Cardiac muscle cell (in vitro differentiated cells and primary cell): Measurements from ENCODE around the gene GPS1. TPM values are rescaled to one million over a fixed set of nuclear protein-coding genes. Genes with fewer than 3 reads are reported as not detected.
A peak's percentile ranks its signal among the peaks of the same experiment; 100 is the strongest.

Source experiments
- DNase-seq, 2 donors: peaks; one replicate each; pipeline versions ENCODE4 v3.0.0 to v3.0.0-alpha.2; 2010 to 2017; ENCODE audit warnings: low read depth in 1 of 2, low spot score in 1 of 2
- H3K27ac ChIP-seq: fragments of 200-600 bp; sonication (generic); 2 replicates; pipeline ENCODE4 v1.5.1; 2016
- H3K27me3 ChIP-seq: fragments of 200-600 bp; sonication (generic); 2 replicates; pipeline ENCODE4 v1.6.0; 2016; ENCODE audit warnings: control low read depth
- H3K36me3 ChIP-seq: fragments of 200-600 bp; sonication (generic); 2 replicates; pipeline ENCODE4 v1.5.1; 2016; ENCODE audit warnings: control low read depth
- H3K4me1 ChIP-seq: fragments of 200-600 bp; sonication (generic); 2 replicates; pipeline ENCODE4 v1.8.1; 2017; ENCODE audit warnings: low read depth, mild to moderate bottlenecking, mixed run types
- H3K4me3 ChIP-seq: fragments of 200-600 bp; sonication (generic); 2 replicates; pipeline ENCODE4 v1.5.1; 2016; ENCODE audit warnings: mild to moderate bottlenecking
- H3K9me3 ChIP-seq: fragments of 200-600 bp; sonication (generic); 2 replicates; pipeline ENCODE4 v1.5.1; 2017; ENCODE audit warnings: low read depth, mild to moderate bottlenecking, control low read depth
- polyA plus RNA-seq: library from polyadenylated mRNA; unstranded; fragments of >200 nt; fragmentation: Nextera tagmentation; extraction: Ambion mirVana; gene quantifications from 2 replicates; pipeline ENCODE4 v1.2.1, GENCODE V29; 2016
- total RNA-seq: library from RNA; depleted of rRNA; stranded (reverse); fragments of >200 nt; gene quantifications from 2 replicates; pipeline ENCODE4 v1.2.3, GENCODE V29; 2016
- TF ChIP-seq, protein P1 (sequence below): IDR thresholded peaks from 2 replicates; pipeline ENCODE4 v1.5.1; 2012; ENCODE audit warnings: low read depth, mild to moderate bottlenecking, low read length

Gene GPS1
- total and polyA plus RNA-seq, 2 experiments from 2014 or later = 231 to 257 TPM

DNA sequence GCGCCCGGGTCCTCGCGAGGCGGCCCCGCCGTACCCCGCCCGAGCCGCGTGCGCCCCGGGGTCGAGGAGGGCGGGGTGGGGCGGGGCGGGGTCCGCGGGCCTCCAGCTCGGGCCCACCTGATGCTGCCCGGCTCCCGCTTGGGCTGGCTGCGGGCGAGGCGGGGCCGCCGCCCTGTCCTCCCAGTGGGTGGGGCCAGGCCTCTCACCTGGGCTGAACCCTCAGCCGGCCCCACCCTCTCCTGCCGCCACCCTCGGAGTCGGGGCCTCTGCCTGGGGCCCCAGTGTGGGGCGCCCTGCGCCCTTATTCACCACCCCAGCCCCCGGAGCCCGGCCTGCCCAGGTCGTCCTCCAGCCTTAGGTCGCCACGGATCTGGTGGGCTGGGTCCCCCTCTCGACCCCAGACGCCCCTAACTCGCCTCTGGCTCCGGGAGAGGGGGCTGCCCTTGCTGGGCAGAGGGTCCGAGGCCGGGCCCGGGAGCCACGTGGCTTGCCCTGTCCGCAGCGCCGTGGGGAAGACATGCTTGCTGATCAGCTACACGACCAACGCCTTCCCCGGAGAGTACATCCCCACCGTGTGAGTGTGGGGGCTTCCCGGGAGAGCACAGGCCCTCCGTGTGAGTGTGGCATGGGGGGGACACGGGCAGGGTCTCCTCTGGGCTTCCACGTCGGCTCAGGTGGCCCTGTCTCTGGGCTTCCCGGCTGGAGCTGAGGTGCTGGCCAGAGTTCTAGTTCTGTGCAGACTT lies 19.6 kb upstream of the GPS1 start:
- Histone ChIP-seq H3K27ac (no peak overlapping the region), H3K4me1 (peaks cover 8% of the 10 kb centered on the region), H3K27me3 (no peaks in the 10 kb centered on the region), H3K4me3 (peak overlapping the region; percentile 44), H3K36me3 (no peaks in the 10 kb centered on the region), H3K9me3 (no peaks in the 10 kb centered on the region)
- TF ChIP-seq, protein P1, sequence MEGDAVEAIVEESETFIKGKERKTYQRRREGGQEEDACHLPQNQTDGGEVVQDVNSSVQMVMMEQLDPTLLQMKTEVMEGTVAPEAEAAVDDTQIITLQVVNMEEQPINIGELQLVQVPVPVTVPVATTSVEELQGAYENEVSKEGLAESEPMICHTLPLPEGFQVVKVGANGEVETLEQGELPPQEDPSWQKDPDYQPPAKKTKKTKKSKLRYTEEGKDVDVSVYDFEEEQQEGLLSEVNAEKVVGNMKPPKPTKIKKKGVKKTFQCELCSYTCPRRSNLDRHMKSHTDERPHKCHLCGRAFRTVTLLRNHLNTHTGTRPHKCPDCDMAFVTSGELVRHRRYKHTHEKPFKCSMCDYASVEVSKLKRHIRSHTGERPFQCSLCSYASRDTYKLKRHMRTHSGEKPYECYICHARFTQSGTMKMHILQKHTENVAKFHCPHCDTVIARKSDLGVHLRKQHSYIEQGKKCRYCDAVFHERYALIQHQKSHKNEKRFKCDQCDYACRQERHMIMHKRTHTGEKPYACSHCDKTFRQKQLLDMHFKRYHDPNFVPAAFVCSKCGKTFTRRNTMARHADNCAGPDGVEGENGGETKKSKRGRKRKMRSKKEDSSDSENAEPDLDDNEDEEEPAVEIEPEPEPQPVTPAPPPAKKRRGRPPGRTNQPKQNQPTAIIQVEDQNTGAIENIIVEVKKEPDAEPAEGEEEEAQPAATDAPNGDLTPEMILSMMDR = no peak
- DNase-seq = peak in 1 of 2 donors; percentile 43

GRCh38 chr17:82033359-82034085 lies 18.2 kb upstream of the GPS1 start:
- DNase-seq = no peak
- H3K36me3 ChIP-seq = no peaks in the 10 kb centered on the region
- no peaks in the 10 kb centered on the region for H3K9me3 ChIP-seq
- TF ChIP-seq, protein P1 = no peak
- no peak overlapping the region for H3K4me3 ChIP-seq
- H3K27ac ChIP-seq = no peak overlapping the region
- H3K27me3 ChIP-seq = no peaks in the 10 kb centered on the region
- peaks cover 8% of the 10 kb centered on the region for H3K4me1 ChIP-seq

DNA sequence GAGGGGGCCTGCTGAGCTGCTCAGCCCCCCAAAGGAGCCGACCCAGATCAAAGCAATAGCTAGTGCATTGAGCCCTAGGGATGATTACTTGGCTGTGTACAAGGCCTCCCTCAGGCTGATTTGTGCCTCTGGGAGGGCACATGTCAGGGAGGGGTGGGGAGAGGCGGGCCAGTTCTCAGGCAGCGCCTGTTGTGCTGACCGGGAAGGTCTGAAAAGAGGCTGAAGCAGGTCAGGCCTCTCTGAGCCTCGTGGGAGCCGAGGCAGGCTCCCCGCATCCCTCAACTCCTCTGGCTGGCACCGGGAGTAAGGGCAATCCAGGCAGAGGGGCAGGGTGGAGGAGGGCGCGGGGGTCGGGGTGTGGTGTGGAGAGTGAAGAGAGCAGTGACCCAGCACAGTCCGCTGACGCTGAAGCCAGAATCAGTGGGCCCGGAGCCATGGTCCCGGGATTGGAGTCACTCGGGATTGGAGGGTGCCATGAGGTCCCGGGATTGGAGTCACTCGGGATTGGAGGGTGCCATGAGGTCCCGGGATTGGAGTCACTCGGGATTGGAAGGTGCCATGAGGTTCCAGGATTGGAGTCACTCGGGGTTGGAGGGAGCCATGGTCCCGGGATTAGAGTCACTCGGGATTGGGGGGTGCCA lies 17.2 kb upstream of the GPS1 start:
- Histone ChIP-seq H3K27ac (no peak overlapping the region), H3K4me1 (peaks cover 8% of the 10 kb centered on the region), H3K36me3 (no peaks in the 10 kb centered on the region), H3K27me3 (no peaks in the 10 kb centered on the region), H3K9me3 (no peaks in the 10 kb centered on the region), H3K4me3 (no peak overlapping the region)
- DNase-seq = no peak
- TF ChIP-seq, protein P1 = no peak

DNA sequence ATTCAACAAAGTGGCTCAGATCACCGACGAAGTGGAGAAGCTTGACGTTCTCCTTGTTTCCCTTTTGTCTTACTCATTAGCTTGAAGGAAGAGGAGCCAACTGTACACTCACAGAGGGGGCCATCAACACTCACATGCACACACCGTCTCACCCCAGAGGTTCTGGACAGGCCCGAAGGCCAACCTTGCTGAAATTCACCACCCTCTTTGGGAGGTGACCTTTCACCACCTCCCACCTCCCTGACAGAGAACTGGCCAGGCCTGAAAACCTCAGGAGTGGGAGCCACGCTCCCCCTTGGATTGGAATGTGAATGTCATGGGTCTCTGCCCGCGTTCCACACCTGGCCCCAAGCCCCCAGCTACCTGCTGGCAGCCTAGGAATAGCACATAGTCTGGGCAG lies 16.2 kb upstream of the GPS1 start:
- no peak overlapping the region for H3K27ac ChIP-seq
- TF ChIP-seq, protein P1 = no peak
- no peaks in the 10 kb centered on the region for H3K9me3 ChIP-seq
- no peaks in the 10 kb centered on the region for H3K27me3 ChIP-seq
- H3K4me1 ChIP-seq = peaks cover 8% of the 10 kb centered on the region
- DNase-seq = no peak
- no peak overlapping the region for H3K4me3 ChIP-seq
- no peaks in the 10 kb centered on the region for H3K36me3 ChIP-seq

- peaks cover 8% of the 10 kb centered on the region for H3K4me1 ChIP-seq
- no peaks in the 10 kb centered on the region for H3K27me3 ChIP-seq
- H3K36me3 ChIP-seq = no peaks in the 10 kb centered on the region
- peak overlapping the region; percentile 58 for H3K4me3 ChIP-seq
- no peak for DNase-seq
- TF ChIP-seq, protein P1 = no peak
- no peaks in the 10 kb centered on the region for H3K9me3 ChIP-seq
- H3K27ac ChIP-seq = no peak overlapping the region
These were observed 15.6 kb upstream of the GPS1 start for GRCh38 chr17:82035956-82036633.
